Esophagus muscularis mucosa (tissue), 3 donors: ENCODE data around the gene ATP11A.

Experiments
- POLR2AphosphoS5 ChIP-seq, 2 donors: sonication (generic); formaldehyde crosslinking; IDR thresholded peaks; one replicate each; pipeline ENCODE4 v1.6.1; 2017; ENCODE audit warnings: antibody characterized with exemption in 2 of 2
- TF ChIP-seq, protein P1 (sequence below), 3 experiments: fragments of 200-600 bp in 2 of 3; fragments of 450-650 bp in 1 of 3; sonication (generic) in 2 of 3; IDR thresholded peaks; one replicate each; pipeline ENCODE4 v1.5.1; 2017 to 2019; ENCODE audit warnings: antibody characterized with exemption in 3 of 3, mild to moderate bottlenecking in 2 of 3, moderate library complexity in 1 of 3

DNA sequence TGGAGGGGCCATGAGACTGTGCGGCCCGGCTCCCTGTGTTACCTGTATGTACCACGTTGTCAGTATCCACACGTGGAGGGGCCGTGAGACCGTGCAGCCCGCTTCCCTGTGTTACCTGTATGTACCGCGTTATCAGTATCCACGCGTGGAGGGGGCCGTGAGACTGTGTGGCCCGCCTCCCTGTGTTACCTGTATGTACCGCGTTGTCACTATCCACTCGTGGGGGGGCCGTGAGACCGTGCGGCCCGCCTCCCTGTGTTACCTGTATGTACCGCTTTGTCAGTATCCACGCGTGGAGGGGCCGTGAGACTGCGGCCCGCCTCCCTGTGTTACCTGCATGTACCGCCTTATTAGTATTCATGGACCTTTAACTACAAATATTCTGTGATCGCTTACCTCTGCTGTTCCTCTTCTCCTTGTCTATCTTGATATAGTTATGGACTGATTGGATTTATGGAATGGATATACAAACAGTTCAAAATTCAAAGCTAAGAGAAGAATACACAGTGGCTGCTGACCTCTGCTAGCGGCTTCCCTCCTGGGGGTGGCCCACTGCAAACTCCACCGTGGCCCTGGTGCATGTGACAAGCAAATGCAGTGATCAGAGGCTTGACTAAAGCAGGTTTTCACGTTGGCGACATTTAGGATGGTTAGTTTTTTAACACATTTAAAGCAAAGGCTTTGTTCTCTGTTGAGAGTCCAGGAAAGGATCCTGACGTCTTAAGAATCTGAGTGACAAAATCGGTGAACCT, 38.7 kb downstream of the ATP11A start:
- no peak for TF ChIP-seq POLR2AphosphoS5 (IDR thresholded peaks at IDR 0.05)
- TF ChIP-seq, protein P1, sequence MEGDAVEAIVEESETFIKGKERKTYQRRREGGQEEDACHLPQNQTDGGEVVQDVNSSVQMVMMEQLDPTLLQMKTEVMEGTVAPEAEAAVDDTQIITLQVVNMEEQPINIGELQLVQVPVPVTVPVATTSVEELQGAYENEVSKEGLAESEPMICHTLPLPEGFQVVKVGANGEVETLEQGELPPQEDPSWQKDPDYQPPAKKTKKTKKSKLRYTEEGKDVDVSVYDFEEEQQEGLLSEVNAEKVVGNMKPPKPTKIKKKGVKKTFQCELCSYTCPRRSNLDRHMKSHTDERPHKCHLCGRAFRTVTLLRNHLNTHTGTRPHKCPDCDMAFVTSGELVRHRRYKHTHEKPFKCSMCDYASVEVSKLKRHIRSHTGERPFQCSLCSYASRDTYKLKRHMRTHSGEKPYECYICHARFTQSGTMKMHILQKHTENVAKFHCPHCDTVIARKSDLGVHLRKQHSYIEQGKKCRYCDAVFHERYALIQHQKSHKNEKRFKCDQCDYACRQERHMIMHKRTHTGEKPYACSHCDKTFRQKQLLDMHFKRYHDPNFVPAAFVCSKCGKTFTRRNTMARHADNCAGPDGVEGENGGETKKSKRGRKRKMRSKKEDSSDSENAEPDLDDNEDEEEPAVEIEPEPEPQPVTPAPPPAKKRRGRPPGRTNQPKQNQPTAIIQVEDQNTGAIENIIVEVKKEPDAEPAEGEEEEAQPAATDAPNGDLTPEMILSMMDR (IDR thresholded peaks at IDR 0.05): no peak
